AG08396 (cell line): ENCODE results near the gene PARP8.

Experiments used
- DNase-seq: peaks from one replicate; pipeline ENCODE4 v3.0.0; 2012; ENCODE audit warnings: low spot score, mixed read lengths

PARP8 gene

DNA sequence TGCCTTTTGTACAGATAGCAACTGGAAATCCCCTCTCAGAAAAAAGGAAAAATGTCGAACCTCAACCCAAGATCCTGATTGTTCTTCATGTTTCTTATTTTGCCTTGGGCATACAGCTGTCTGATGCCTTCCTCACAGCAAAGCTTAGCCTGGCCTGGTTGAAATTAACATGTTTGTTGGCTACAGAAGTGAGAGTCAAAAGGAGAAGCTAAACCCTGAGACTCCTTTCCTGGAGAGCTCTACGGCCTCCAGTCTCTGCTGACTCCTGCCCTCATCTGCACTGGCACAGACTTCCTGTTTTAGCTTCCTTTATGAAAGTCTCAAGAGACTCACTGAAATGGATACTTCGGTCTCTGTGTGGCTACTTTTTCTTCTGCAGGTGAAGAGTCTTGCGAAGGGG lies 186.7 kb downstream of the PARP8 start:
- DNase-seq: no peak

DNA sequence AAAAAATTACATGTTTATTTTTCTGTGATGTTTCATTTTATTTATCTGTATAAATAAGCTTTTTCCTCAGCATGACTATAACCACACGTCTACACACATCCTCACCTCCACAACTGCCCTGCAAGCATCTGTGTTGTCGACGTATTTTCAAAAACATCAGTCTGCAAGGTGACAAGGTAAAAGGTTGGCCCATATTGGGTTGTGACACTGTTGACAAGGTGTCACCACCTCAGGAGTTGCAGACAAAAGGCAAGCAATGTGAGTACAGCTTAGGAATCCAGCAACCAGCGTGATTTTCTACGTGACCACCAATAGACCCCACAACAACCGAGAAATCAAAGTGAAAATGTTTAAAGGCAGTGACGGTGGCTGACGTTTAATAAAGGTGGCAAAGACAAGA lies 187.6 kb downstream of the PARP8 start:
- DNase-seq: no peak

GRCh38 chr5:50855001-50855400 lies 188.6 kb downstream of the PARP8 start:
- no peak for DNase-seq

DNA sequence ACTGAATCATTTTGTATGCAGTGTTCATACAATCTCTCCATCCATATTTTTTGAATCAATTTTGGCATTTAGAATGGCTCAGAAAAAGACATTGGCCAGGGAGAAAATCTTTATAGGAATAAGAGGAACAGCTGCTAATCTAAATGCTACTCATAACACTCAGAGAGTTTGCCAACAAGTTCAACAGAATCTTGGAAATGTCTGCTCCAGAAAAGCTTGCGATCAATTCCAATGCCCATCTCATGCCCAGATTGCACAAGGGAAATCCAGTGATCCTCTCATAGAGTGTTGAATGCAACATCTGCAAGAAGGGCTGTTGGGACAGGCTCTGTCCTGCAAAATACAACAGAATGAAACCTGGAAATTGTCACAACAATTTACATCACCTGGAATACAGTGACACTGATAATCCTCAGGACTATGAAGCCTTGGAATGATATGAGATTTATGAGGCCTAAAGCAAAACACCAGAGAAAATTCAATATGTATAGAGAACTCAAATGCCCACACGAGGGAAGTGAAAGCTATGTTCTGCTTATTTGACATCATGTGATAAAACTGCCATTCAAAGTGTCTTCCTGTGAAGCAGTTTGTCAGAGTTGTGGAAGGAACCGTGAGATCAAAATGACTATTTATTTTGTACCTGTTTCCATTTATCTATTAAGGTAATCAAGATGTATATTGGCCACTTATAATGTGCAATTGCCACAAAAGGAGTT lies 190.1 kb downstream of the PARP8 start:
- DNase-seq: no peak

DNA sequence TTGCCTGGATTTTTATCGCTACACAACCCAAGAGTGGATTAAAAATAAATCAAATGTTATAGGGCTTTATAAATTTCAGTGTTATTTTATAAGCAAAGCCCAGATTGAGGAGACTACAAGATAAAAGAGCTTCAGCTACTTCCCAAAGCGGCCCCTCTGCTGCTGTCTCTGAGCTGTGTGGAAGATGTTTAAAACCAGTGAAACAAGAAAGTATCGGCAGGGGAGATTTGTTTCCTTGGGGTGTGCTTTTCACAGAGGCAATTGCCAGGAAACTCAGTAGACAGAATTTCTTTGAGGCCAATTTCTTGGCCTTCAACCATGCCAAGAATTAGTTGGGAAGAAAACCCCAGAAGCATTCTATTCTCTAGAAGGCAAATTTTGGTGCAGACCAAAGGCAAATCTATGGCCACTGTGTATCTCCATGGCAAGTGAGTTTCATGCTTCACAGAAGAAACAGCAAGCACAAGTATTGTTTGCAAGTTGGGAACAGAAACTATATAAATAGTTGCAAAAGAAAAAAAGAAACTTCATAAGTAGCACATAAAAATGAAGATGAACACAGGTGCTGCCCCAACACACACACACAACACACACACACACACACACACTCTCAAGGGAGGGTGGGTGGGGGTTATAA lies 197.2 kb downstream of the PARP8 start:
- no peak for DNase-seq

DNA sequence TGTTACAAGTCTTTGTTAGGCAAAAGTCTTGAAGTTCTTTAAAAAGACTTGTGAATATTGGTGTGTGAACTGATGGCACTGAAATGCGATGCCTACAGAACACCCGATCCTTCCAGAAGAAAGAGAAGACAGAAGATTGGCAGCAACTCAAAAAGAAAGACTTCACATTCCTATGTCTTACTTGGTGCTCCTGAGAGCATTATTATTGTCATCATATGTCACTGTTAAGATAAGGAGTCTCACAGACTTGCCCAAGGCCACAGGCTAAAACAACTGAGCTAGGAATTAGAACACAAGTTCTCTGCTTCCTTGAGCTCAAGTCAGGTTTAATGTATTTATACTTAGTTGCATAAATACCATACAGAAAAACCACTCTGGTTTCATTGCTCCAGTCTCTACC lies 198.0 kb downstream of the PARP8 start:
- no peak for DNase-seq

GRCh38 chr5:50866415-50866814 lies 200.0 kb downstream of the PARP8 start:
- no peak for DNase-seq

DNA sequence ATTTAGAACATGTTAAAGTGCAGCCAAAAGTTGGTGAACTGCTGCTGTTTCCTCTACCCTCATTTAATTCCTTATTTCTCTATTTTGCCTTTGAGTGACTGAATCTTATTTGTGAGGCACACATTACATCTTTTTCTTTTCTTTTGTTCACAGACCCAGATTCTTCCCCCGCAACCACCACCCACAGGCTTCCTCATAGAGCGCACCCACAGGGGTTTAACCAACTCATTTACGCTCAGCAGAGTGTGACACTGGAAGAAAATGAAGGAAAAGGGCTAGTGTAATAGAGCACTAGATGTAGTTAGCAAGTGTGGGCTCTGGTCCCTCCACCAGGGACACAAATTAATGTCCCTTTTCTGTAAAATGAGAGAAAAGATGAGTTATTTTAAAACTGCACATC lies 200.7 kb downstream of the PARP8 start:
- DNase-seq: no peak

- no peak for DNase-seq
Observed at GRCh38 chr5:50873595-50874277, 207.3 kb downstream of the PARP8 start.

GRCh38 chr5:50874306-50875001 lies 208.0 kb downstream of the PARP8 start:
- no peak for DNase-seq

GRCh38 chr5:50875002-50875344 lies 208.5 kb downstream of the PARP8 start:
- DNase-seq: no peak

DNA sequence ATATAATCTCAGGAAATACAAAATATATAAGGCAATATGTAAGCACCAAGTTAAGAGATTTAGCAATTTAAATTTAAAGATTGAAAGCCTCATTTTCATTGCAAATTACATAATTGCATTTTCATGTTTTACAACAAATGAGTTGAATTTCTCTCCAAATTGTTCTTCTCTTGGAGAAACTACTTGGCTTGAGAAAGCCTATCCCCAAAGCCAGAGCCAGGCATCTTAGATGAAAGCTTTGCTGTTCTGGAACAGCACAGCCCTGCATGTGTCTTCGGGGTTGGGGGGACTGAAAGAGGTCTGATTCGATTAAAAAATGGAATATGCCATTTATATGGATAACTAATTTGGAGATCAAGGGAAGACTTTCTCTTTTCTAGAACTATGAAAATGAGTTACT lies 212.0 kb downstream of the PARP8 start:
- DNase-seq: no peak

GRCh38 chr5:50881407-50881806 lies 215.0 kb downstream of the PARP8 start:
- DNase-seq: no peak

DNA sequence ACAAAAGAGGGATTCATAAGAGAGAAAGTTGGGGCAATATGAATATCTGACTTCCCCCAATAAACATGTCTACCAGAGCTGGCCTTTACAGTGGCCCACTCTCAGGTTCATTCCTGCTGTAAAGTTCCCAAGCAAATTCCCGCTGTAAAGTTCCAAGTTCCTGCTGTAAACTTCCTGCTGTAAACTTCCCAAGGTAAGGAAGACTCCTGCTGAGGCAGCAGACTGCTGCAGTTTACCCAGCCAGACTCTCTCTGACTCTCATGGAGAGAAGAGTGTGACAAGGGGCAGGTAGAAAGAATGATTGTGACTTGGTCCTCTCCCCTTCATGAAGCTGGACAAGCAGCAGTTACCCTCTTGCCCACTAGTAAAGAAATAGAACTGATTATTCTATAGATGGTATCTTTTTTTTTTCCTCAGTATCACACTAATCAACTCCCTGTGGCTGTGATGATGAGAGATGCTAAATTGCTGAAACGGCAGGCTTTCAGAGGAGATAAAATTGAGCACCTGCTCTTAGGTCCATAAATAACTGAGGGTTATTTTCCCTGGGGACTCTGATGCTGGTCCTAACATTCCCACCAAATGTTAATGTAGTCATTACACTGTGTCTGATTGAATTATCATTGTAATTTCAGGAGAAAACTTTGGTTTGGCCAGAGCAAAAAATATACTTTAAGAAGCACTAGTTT lies 220.4 kb downstream of the PARP8 start:
- DNase-seq: no peak

GRCh38 chr5:50887889-50888633 lies 221.6 kb downstream of the PARP8 start:
- no peak for DNase-seq

- no peak for DNase-seq
Observed at GRCh38 chr5:50888751-50889150, 222.3 kb downstream of the PARP8 start.

GRCh38 chr5:50889790-50890189 lies 223.4 kb downstream of the PARP8 start:
- DNase-seq: no peak
